Effector memory CD4-positive, alpha-beta T cell (primary cell): Measurements from ENCODE around the gene CDK5.
"Not testable (repeated sequence)": the region's sequence is repeated elsewhere in the genome, so short reads cannot be mapped to it uniquely, and the experiment has no call there.

ENCODE experiments used
- DNase-seq, 3 donors: peaks; one replicate each; pipeline ENCODE4 v3.0.0-alpha.2; 2020
- H3K27ac ChIP-seq: 2 replicates; pipeline ENCODE4 v1.7.0; 2013; ENCODE audit warnings: mild to moderate bottlenecking, low read length, moderate library complexity; ENCODE audit not compliant: insufficient read depth, poor library complexity, severe bottlenecking
- H3K27me3 ChIP-seq: replicated peaks from 2 replicates; pipeline ENCODE4 v1.7.0; 2013; ENCODE audit warnings: mild to moderate bottlenecking, low read length; ENCODE audit not compliant: insufficient read depth, control insufficient read depth, poor library complexity, severe bottlenecking
- H3K36me3 ChIP-seq: 2 replicates; pipeline ENCODE4 v1.7.0; 2013; ENCODE audit warnings: mild to moderate bottlenecking, low read length, moderate library complexity; ENCODE audit not compliant: control insufficient read depth, insufficient read depth
- H3K4me1 ChIP-seq: 2 replicates; pipeline ENCODE4 v1.7.0; 2013; ENCODE audit warnings: low read length, mild to moderate bottlenecking; ENCODE audit not compliant: control insufficient read depth, insufficient read depth, poor library complexity, severe bottlenecking
- H3K4me3 ChIP-seq: 2 replicates; pipeline ENCODE4 v1.7.0; 2013; ENCODE audit warnings: low read length, low read depth, mild to moderate bottlenecking; ENCODE audit not compliant: insufficient read depth, poor library complexity, severe bottlenecking
- H3K9me3 ChIP-seq: 2 replicates; pipeline ENCODE4 v1.7.0; 2013; ENCODE audit warnings: mild to moderate bottlenecking, low read length, moderate library complexity; ENCODE audit not compliant: control insufficient read depth

The CDK5 gene

GRCh38 chr7:151014950-151015349 lies 42.7 kb downstream of the CDK5 start:
- H3K9me3 ChIP-seq: no peaks in the 10 kb centered on the region
- H3K4me1 ChIP-seq: peaks cover 80% of the 10 kb centered on the region
- no peak for DNase-seq
- no peaks in the 10 kb centered on the region for H3K36me3 ChIP-seq
- H3K4me3 ChIP-seq: no peak overlapping the region
- peak overlapping the region; percentile 91 for H3K27ac ChIP-seq
- H3K27me3 ChIP-seq: no peaks in the 10 kb centered on the region

GRCh38 chr7:151013733-151014497 lies 43.8 kb downstream of the CDK5 start:
- H3K4me3 ChIP-seq: peak overlapping the region; percentile 21
- H3K9me3 ChIP-seq: no peaks in the 10 kb centered on the region
- no peaks in the 10 kb centered on the region for H3K27me3 ChIP-seq
- peak; percentile 93 to 95 (median 94) for DNase-seq
- peak overlapping the region; percentile 91 for H3K27ac ChIP-seq
- peaks cover 85% of the 10 kb centered on the region for H3K4me1 ChIP-seq
- no peaks in the 10 kb centered on the region for H3K36me3 ChIP-seq

- Histone ChIP-seq H3K9me3 (no peaks in the 10 kb centered on the region), H3K4me1 (peaks cover 86% of the 10 kb centered on the region), H3K27me3 (no peaks in the 10 kb centered on the region), H3K27ac (peak overlapping the region; percentile 91), H3K36me3 (no peaks in the 10 kb centered on the region), H3K4me3 (no peak overlapping the region)
- no peak for DNase-seq
These were observed 44.4 kb downstream of the CDK5 start for GRCh38 chr7:151013356-151013732.

- H3K4me3 ChIP-seq: no peak overlapping the region
- H3K4me1 ChIP-seq: peaks cover 86% of the 10 kb centered on the region
- H3K27ac ChIP-seq: peak overlapping the region; percentile 91
- no peaks in the 10 kb centered on the region for H3K9me3 ChIP-seq
- no peaks in the 10 kb centered on the region for H3K36me3 ChIP-seq
- no peak for DNase-seq
- no peaks in the 10 kb centered on the region for H3K27me3 ChIP-seq
These were observed 44.8 kb downstream of the CDK5 start for GRCh38 chr7:151012911-151013347.

GRCh38 chr7:151012031-151012692 lies 45.5 kb downstream of the CDK5 start:
- H3K36me3 ChIP-seq: no peaks in the 10 kb centered on the region
- no peak for DNase-seq
- H3K27me3 ChIP-seq: no peaks in the 10 kb centered on the region
- H3K4me3 ChIP-seq: no peak overlapping the region
- H3K4me1 ChIP-seq: peaks cover 86% of the 10 kb centered on the region
- H3K27ac ChIP-seq: peak overlapping the region; percentile 91
- no peaks in the 10 kb centered on the region for H3K9me3 ChIP-seq

- peak overlapping the region; percentile 91 for H3K27ac ChIP-seq
- H3K4me3 ChIP-seq: not testable (repeated sequence)
These were observed 46.1 kb downstream of the CDK5 start for GRCh38 chr7:151011616-151012015.

GRCh38 chr7:151011097-151011409 lies 46.6 kb downstream of the CDK5 start:
- Histone ChIP-seq H3K9me3 (no peaks in the 10 kb centered on the region), H3K36me3 (no peaks in the 10 kb centered on the region), H3K27me3 (no peaks in the 10 kb centered on the region), H3K27ac (peak overlapping the region; percentile 76), H3K4me3 (no peak overlapping the region), H3K4me1 (peaks cover 91% of the 10 kb centered on the region)
- no peak for DNase-seq

More at GRCh38 chr7:151011616-151012015, 46.1 kb downstream of the CDK5 start:
- not testable (repeated sequence) for H3K27me3 ChIP-seq, H3K36me3 ChIP-seq, H3K9me3 ChIP-seq, DNase-seq
- peaks cover 90% of the 10 kb centered on the region for H3K4me1 ChIP-seq

- Histone ChIP-seq H3K36me3 (no peaks in the 10 kb centered on the region), H3K27me3 (no peaks in the 10 kb centered on the region), H3K4me1 (peaks cover 86% of the 10 kb centered on the region), H3K27ac (peak overlapping the region; percentile 76), H3K9me3 (no peaks in the 10 kb centered on the region), H3K4me3 (no peak overlapping the region)
- peak in 1 of 3 donors; percentile 32 for DNase-seq
These were observed 47.2 kb downstream of the CDK5 start for GRCh38 chr7:151010307-151011096.

- DNase-seq: no peak
- peaks cover 80% of the 10 kb centered on the region for H3K4me1 ChIP-seq
- no peaks in the 10 kb centered on the region for H3K27me3 ChIP-seq
- no peak overlapping the region for H3K4me3 ChIP-seq
- H3K36me3 ChIP-seq: no peaks in the 10 kb centered on the region
- peak overlapping the region; percentile 76 for H3K27ac ChIP-seq
- H3K9me3 ChIP-seq: no peaks in the 10 kb centered on the region
These were observed 47.7 kb downstream of the CDK5 start for GRCh38 chr7:151010037-151010306.
